Fibroblast of mammary gland (primary cell): ENCODE measurements around the gene PALMD.

Source experiments
- DNase-seq: peaks from one replicate; pipeline ENCODE4 v3.0.0-alpha.2; 2010; ENCODE audit warnings: low read depth
- H3K4me3 ChIP-seq: 2 replicates; pipeline ENCODE4 v1.5.1; 2011; ENCODE audit warnings: low read depth, mild to moderate bottlenecking, low read length, moderate library complexity; ENCODE audit not compliant: control insufficient read depth
- CTCF ChIP-seq: conservative IDR thresholded peaks from 2 replicates; pipeline ENCODE4 v1.5.1; 2011; ENCODE audit warnings: low read depth, low read length, inconsistent platforms; ENCODE audit not compliant: control insufficient read depth, insufficient read depth

The PALMD gene

DNA sequence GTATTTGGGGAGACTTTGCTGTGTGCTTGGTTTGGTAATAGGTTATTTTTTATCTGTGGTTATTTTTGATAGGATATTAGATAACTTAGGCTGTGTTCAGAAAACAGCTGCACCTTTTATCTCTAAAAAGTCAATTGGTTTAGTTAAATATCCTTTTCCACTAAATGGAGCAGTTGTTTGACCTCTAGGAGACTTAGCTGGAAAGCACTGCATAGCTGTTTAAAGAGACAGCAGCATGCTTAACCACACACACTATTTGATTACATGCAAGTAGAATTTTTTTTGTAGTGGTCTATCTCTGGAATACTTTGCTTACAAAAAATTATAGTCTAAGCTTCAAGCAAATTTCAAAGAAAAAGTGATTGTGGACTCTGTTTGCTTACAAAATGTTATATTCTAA is 6.5 kb upstream of the PALMD start:
- TF ChIP-seq CTCF = no peak
- H3K4me3 ChIP-seq = no peak overlapping the region
- DNase-seq = no peak

- no peak for TF ChIP-seq CTCF
- no peak for DNase-seq
- no peak overlapping the region for H3K4me3 ChIP-seq
These were observed 6.0 kb upstream of the PALMD start for GRCh38 chr1:99639945-99640344.

- no peak for DNase-seq
- no peak overlapping the region for H3K4me3 ChIP-seq
- TF ChIP-seq CTCF = no peak
These were observed 5.2 kb upstream of the PALMD start for GRCh38 chr1:99640672-99641071.

DNA sequence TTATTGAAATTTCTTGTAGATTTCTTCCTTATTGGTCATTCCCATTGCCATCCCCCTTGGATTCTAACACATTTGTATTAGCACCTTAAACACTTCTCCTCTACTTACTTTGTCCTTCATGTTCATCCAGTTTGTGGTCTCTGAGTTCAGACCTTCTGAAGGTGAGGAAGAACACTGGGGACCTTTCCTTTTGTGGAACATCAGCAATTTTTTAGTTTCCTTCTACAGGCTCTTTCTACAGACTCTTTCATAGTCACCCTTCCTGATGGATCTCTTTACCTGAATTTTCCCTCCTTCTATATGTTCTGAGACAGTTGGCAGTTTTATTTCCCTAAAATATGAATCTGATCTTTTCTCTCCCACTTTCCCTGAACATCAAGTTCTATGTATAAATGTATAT is 4.4 kb upstream of the PALMD start:
- no peak for TF ChIP-seq CTCF
- H3K4me3 ChIP-seq = no peak overlapping the region
- no peak for DNase-seq

GRCh38 chr1:99642053-99642452 is 3.9 kb upstream of the PALMD start:
- H3K4me3 ChIP-seq = no peak overlapping the region
- no peak for DNase-seq
- TF ChIP-seq CTCF = no peak

DNA sequence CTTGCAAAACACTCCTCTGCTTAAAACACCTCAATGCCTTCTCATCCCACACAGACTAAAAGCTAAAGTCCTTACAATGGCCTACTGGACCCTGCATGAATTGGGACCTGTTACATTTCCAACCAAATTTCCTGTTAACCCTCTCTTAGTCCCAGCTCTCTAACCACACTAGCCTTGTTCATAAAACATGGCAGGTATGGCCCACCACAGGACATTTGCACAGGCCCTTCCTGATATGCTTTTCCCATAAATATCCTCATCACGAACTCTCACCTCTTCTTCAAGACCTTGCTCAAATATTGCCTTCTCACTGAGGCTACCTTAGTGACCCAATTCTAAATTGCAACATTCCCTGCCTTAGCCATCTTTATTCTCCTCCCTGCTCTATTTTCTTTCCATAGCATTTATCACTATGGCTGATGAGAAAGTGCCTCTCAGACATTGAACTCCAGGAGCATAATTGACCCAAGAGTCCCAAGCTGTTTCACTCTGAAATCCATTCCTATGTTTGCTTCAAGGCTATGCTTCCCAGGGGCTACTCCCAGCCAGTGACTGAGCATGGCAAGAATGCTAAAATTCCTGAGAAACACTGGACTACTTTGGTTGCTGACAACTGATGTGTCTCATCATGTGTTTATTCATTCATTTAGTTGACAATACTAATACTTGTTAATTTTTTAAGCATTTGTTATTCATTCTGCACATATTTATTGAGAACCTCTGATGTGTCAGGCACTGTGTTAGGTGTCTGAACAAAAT is 2.7 kb upstream of the PALMD start:
- no peak for TF ChIP-seq CTCF
- no peak for DNase-seq
- H3K4me3 ChIP-seq = no peak overlapping the region
